Gastroesophageal sphincter (tissue), 3 donors: ENCODE measurements around the gene PPCDC.

Source experiments
- POLR2A ChIP-seq, 2 donors: fragments of 450-650 bp; IDR thresholded peaks; one replicate each; pipeline ENCODE4 v1.6.1; 2017; ENCODE audit warnings: antibody characterized with exemption in 2 of 2, mild to moderate bottlenecking in 2 of 2, moderate library complexity in 1 of 2
- POLR2AphosphoS5 ChIP-seq: sonication (generic); formaldehyde crosslinking; IDR thresholded peaks from one replicate; pipeline ENCODE4 v1.6.1; 2017; ENCODE audit warnings: antibody characterized with exemption
- TF ChIP-seq, protein P1 (sequence below), 4 experiments: fragments of 200-600 bp in 2 of 4; fragments of 450-650 bp in 2 of 4; sonication (generic) in 1 of 4; IDR thresholded peaks; one replicate each; pipeline ENCODE4 v1.5.1; 2017 to 2019; ENCODE audit warnings: antibody characterized with exemption in 4 of 4, mild to moderate bottlenecking in 2 of 4, moderate library complexity in 2 of 4

DNA sequence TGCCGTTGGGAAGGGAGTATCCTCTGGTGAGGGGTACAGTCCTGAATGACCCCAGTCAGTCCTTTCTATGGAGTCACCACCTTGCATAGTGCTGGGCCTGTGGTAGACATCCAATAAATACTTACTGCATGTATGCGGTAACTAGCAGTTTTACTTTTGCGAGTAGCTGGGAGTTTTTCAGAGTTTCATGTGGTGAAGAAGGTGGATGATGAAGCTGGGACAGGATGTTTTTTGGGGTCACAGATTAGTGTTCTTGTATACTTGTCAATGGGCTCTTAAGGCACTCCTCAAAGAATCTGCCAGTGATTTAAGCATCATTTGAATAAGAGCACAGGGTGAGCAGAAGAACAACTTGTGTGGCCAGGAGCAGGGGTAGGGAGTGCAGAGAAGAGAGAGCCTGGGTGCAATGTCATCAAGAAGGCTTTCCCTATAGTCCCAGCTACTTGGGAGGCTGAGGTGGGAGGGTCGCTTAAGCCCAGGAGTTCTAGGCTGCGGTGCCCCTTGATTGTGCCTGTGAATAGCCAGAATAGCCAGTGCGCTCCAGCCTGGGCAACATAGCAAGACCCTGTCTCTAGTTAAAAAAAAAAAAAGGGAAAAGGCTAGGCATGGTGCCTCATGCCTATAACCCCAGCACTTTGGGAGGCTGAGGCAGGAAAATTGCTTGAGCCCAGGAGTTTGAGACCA is 22.1 kb downstream of the PPCDC start:
- no peak for TF ChIP-seq POLR2AphosphoS5
- TF ChIP-seq, protein P1, sequence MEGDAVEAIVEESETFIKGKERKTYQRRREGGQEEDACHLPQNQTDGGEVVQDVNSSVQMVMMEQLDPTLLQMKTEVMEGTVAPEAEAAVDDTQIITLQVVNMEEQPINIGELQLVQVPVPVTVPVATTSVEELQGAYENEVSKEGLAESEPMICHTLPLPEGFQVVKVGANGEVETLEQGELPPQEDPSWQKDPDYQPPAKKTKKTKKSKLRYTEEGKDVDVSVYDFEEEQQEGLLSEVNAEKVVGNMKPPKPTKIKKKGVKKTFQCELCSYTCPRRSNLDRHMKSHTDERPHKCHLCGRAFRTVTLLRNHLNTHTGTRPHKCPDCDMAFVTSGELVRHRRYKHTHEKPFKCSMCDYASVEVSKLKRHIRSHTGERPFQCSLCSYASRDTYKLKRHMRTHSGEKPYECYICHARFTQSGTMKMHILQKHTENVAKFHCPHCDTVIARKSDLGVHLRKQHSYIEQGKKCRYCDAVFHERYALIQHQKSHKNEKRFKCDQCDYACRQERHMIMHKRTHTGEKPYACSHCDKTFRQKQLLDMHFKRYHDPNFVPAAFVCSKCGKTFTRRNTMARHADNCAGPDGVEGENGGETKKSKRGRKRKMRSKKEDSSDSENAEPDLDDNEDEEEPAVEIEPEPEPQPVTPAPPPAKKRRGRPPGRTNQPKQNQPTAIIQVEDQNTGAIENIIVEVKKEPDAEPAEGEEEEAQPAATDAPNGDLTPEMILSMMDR (IDR thresholded peaks at IDR 0.05): no peak
- no peak for TF ChIP-seq POLR2A (IDR thresholded peaks at IDR 0.05)
